A549 (cell line): ENCODE data around the gene CEP135.

Experiments
- CBX2 ChIP-seq: fragments of 200-600 bp; sonication (generic); IDR thresholded peaks from 2 replicates; pipeline ENCODE4 v1.6.1; 2016; ENCODE audit warnings: low read depth, mild to moderate bottlenecking, borderline replicate concordance
- CEBPB ChIP-seq, 2 experiments: fragments of >200 bp in 1 of 2; sonication (Bioruptor Twin) in 1 of 2; formaldehyde crosslinking in 1 of 2; IDR thresholded peaks; 2 replicates each; pipeline ENCODE4 v1.6.1; 2012 to 2016
- EP300 ChIP-seq, 2 experiments: fragments of >200 bp; sonication (Bioruptor Twin); formaldehyde crosslinking; IDR thresholded peaks; 2 replicates in 1 of 2; 3 replicates in 1 of 2; pipeline ENCODE4 v1.6.1; 2016 to 2017
- ESRRA ChIP-seq: fragments of 150-350 bp; IDR thresholded peaks from 2 replicates; pipeline ENCODE4 v1.6.1; 2014; ENCODE audit warnings: mild to moderate bottlenecking, low read length, borderline replicate concordance
- POLR2A ChIP-seq: IDR thresholded peaks from 2 replicates; pipeline ENCODE4 v1.6.1; 2012; ENCODE audit warnings: mild to moderate bottlenecking, low read length
- RAD21 ChIP-seq, 2 experiments: fragments of >200 bp in 1 of 2; sonication (Bioruptor Twin) in 1 of 2; formaldehyde crosslinking in 1 of 2; IDR thresholded peaks in 1 of 2; conservative IDR thresholded peaks in 1 of 2; 2 replicates in 1 of 2; 3 replicates in 1 of 2; pipeline ENCODE4 v1.6.1; 2012 to 2018; ENCODE audit warnings: inconsistent platforms in 1 of 2
- RCOR1 ChIP-seq: fragments of 150-350 bp; IDR thresholded peaks from 2 replicates; pipeline ENCODE4 v1.6.1; 2014; ENCODE audit warnings: antibody characterized with exemption, low read length, low read depth
- RFX5 ChIP-seq: fragments of 450-650 bp; IDR thresholded peaks from 2 replicates; pipeline ENCODE4 v1.7.1; 2014; ENCODE audit warnings: antibody characterized with exemption, mild to moderate bottlenecking, moderate library complexity
- RNF2 ChIP-seq: fragments of 200-600 bp; sonication (generic); IDR thresholded peaks from 2 replicates; pipeline ENCODE4 v1.6.1; 2016; ENCODE audit warnings: low read depth, mild to moderate bottlenecking, antibody characterized with exemption, moderate library complexity, borderline replicate concordance
- TF ChIP-seq, protein P1 (sequence below): fragments of >200 bp; sonication (Bioruptor Twin); formaldehyde crosslinking; IDR thresholded peaks from 3 replicates; pipeline ENCODE4 v1.5.1; 2016

DNA sequence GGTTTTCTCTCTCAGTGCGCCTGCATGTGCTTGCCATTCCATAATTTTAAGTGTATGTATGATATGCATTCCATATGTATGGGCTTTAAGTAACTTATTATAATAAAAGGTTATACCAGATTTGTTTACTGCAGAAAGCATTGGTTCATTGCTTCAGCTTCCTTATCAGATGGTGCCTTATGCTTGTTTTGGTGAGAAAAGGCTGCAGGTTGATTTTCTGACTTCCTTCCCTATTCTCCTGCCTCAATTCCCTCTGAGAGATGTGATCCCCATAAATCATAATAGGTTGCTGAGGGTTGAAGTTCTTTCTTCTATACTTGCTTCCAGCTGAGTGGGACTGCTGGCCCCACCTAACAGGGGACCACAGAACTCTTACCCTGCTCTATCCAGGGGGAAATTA lies 10.3 kb upstream of the CEP135 start:
- TF ChIP-seq, protein P1, sequence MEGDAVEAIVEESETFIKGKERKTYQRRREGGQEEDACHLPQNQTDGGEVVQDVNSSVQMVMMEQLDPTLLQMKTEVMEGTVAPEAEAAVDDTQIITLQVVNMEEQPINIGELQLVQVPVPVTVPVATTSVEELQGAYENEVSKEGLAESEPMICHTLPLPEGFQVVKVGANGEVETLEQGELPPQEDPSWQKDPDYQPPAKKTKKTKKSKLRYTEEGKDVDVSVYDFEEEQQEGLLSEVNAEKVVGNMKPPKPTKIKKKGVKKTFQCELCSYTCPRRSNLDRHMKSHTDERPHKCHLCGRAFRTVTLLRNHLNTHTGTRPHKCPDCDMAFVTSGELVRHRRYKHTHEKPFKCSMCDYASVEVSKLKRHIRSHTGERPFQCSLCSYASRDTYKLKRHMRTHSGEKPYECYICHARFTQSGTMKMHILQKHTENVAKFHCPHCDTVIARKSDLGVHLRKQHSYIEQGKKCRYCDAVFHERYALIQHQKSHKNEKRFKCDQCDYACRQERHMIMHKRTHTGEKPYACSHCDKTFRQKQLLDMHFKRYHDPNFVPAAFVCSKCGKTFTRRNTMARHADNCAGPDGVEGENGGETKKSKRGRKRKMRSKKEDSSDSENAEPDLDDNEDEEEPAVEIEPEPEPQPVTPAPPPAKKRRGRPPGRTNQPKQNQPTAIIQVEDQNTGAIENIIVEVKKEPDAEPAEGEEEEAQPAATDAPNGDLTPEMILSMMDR: no peak
- no peak for TF ChIP-seq POLR2A
- TF ChIP-seq RCOR1: no peak
- no peak for TF ChIP-seq RAD21 (conservative IDR thresholded peaks at IDR 0.05 in 1 of 2, IDR thresholded peaks at IDR 0.05 in 1 of 2)
- no peak for TF ChIP-seq EP300 (IDR thresholded peaks at IDR 0.05)
- TF ChIP-seq RNF2: no peak
- no peak for TF ChIP-seq CEBPB (IDR thresholded peaks at IDR 0.05)
- no peak for TF ChIP-seq RFX5
- no peak for TF ChIP-seq CBX2
- TF ChIP-seq ESRRA: no peak
